H1 (cell line): ENCODE data around the gene TLE1. TPM values are rescaled to one million over a fixed set of nuclear protein-coding genes. Genes with fewer than 3 reads are reported as not detected.

ENCODE experiments used
- BCL11A ChIP-seq, 2 experiments: IDR thresholded peaks; one replicate each; pipeline ENCODE4 v1.6.1; 2011; ENCODE audit warnings: low read depth in 2 of 2, low read length in 2 of 2, mild to moderate bottlenecking in 2 of 2
- EGR1 ChIP-seq: IDR thresholded peaks from 2 replicates; pipeline ENCODE4 v1.6.1; 2011; ENCODE audit warnings: low read depth, low read length, borderline replicate concordance
- GABPA ChIP-seq: IDR thresholded peaks from 2 replicates; pipeline ENCODE4 v1.6.1; 2011; ENCODE audit warnings: mild to moderate bottlenecking, low read length, moderate library complexity, borderline replicate concordance; ENCODE audit not compliant: insufficient read depth
- POLR2AphosphoS5 ChIP-seq: IDR thresholded peaks from 2 replicates; pipeline ENCODE4 v1.6.1; 2011; ENCODE audit warnings: low read depth, low read length
- polyA plus RNA-seq, 7 experiments: library from polyadenylated mRNA; depleted of rRNA in 3 of 7; stranded (reverse) in 5 of 7; unstranded in 2 of 7; fragments of >200 nt in 5 of 7; fragments of 200-250 nt in 2 of 7; gene quantifications; 1 replicate in 5 of 7; 2 replicates in 1 of 7; 4 replicates in 1 of 7; pipeline versions ENCODE4 v1.2.1 to v1.2.3, GENCODE V29; 2011 to 2013; ENCODE audit warnings: missing spikeins in 2 of 7, mixed read lengths in 2 of 7
- total RNA-seq: library from RNA; stranded (reverse); fragmentation: NEBNext Ultra II Directional; extraction: Animal tissue kit (Norgen Biotek cat#: 25700); gene quantifications from 2 replicates; pipeline ENCODE4 v1.2.1, GENCODE V29; 2021

TLE1 gene
- total and polyA plus RNA-seq, 2 of the 8 experiments (the other 6 are each of a cell fraction or from before 2014, with no cell fraction given), result 81.8 to 91.6 TPM

GRCh38 chr9:81579381-81579780 lies 110.0 kb downstream of the TLE1 start (continued):
- TF ChIP-seq POLR2AphosphoS5 (no peak), GABPA (no peak), BCL11A (IDR thresholded peaks at IDR 0.05; ENCODE audit: low read depth in 2 of 2, low read length in 2 of 2) (no peak), EGR1 (no peak)
